HG02970 (cell line): ENCODE measurements around the gene WWC2.
"Not testable (repeated sequence)": the region's sequence is repeated elsewhere in the genome, so short reads cannot be mapped to it uniquely, and the experiment has no call there.

Source experiments
- ATAC-seq: cut with Tn5 transposase; IDR thresholded peaks from one replicate; pipeline ENCODE4 v1.9.1; 2021; ENCODE audit warnings: mild to moderate bottlenecking, moderate library complexity, moderate number of reproducible peaks; ENCODE audit not compliant: unreplicated experiment, low FRiP score

WWC2 gene

DNA sequence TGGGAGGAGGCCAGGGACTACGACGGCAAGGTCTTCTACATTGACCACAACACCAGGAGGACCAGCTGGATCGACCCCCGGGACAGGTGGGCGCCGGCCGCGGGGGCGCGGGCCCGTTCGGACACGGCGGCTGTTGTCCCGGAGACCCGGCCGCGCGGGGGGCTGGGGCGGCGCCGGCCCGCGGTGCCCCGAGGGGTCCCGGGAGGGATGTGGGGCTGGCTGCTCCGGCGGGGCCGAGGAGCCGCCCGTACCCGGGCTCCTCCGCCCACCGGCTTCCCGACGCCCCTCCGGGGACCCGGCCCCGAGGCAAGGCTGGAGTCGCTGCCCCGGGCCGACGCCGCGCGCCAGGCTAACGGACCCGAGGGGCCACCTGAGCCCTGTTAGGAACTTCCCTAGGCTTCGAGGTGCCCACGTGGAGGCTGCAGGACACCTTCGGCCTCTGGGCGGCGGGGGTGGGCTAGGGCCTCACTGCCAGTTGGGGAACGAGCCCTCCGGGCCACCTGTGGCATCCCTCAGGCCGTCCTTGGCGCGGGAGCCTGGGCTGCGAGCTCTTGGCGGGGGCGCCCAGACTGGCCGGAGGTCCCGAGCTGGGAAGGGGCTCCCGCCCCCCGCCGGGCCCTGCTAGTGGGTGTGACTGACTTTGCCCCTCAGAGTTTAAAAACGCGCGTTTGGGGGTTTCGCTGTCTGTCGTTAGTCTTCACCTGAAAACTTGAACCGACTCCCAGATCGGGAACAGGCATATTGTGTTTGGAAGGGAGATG lies 660 bp downstream of the WWC2 start:
- ATAC-seq = peak; percentile 7

DNA sequence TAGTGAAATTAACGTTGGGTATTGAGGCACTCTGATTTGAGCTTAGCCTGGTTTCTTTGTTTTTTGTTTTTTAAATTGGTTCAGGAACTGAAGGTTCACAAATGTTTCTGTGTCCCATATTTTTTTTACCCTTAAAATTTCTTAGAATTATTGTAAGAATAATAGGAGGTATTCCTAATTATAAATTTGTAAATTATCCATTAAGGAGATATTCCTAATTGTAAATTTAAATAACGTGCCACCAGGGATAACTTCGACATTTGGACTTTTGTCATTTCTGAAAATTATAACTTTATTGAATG lies 1.2 kb downstream of the WWC2 start:
- ATAC-seq = no peak

GRCh38 chr4:183100827-183101226 lies 1.8 kb downstream of the WWC2 start:
- no peak for ATAC-seq

DNA sequence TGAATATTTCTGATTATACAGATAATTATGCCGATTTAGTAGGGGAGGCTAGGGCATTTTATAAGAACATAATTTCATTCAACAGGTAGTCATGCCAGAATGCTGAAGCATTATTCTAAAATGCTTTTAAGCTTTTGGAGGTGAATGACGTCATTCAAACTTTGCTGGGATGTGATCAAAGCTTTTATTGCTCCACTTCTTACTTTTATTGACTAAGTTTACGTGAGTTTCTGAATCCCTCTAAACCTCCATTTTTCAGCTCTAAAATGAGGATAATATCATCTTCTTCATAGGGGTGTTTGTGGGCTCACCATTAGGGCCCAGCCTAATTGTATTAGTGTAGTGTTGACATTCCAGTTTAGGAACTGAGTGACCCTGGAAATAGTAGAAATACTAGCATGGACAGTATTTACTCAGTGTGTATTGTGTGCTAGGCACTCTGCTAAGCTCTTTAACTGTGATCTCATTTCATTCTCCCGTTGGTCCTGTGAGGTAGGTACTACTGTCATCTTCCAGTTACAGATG lies 3.0 kb downstream of the WWC2 start:
- ATAC-seq = no peak

GRCh38 chr4:183105092-183105491 lies 6.0 kb downstream of the WWC2 start:
- no peak for ATAC-seq

- no peak for ATAC-seq
Observed at GRCh38 chr4:183106839-183107238, 7.8 kb downstream of the WWC2 start.

DNA sequence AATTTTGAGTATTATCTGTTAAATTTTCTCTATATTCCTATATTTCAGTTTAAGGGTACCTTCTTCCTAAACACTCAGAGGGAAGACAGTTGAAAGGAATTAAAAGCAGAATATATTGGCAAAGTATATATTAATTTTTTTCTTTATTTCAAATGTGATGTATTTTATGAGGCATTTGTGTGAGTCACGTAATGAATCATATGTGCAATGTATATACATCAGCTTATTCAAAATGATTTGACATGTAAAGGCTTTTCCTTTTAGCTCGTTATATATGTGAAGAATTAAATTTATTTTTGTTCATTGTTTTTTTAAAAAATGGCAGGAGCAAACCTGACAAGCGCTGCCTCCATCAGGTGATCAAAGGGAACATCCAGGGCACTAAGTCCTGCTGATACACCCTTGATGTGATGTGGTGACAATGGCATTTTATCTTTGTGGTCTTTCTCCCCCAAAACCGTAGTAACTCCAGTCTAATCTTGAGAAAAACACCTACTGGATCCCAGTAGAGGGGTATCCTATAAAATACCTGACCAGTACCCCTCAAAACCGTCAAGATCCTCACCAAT lies 8.9 kb downstream of the WWC2 start:
- ATAC-seq = no peak

GRCh38 chr4:183110244-183110643 lies 11.2 kb downstream of the WWC2 start:
- no peak for ATAC-seq

DNA sequence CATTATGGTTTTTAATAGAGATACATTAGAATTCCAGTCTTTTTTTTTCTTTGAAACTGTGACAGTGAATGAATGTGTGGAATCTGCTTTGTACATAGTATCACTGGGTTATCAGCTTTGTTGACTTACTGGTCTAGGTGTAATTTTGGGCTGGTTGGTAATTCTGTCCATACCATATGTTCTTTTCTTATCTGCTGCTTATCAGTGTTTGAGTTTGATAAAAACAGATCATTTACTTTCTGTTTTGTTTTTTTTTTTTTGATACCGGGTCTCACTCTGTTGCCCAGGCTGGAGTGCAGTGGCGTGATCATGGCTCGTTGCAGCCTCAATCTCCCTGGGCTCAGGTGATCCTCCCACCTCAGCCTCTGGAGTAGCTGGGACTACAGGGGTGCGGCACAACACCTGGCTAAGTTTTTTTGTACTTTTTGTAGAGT lies 12.4 kb downstream of the WWC2 start:
- ATAC-seq = no peak

- no peak for ATAC-seq
Observed at GRCh38 chr4:183118141-183118540, 19.1 kb downstream of the WWC2 start.

DNA sequence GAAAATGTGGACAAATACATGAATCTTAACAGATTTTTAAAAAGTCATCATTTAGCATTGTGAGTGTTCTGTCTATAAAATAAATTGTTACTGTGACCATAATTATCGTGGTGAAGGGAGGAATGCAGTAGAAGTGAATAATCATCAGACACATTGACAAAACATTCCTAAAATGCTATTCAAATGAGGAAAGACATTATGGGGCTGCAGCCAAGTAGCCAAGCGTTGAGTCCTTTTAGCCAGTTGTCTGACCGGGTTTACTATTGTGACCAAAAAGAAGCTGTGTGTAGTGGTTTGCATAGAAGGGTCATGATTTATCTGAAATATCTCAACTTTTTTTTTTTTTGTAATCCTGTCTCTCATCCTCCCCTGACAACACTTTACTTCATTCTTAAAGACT lies 19.5 kb downstream of the WWC2 start:
- no peak for ATAC-seq

- not testable (repeated sequence) for ATAC-seq
Observed at GRCh38 chr4:183121660-183122059, 22.6 kb downstream of the WWC2 start.

DNA sequence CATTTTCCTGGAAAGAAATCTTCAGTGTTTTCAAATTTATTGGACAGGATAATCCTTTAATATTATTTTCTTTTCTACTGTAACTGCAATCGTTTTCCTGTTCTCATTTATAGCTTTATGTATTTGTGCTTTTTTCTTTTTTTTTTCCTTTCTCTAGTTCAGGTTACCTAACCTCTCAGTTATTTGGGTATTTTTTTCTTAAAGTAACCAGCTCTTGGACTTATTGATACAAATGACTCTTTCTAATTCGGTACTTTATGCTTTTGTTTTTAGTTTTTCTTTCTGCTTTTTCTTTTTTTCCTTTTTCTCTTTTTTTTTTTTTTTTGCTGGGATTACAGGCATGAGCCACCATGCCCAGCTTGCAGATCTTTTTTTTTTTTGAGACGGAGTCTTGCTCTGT lies 25.2 kb downstream of the WWC2 start:
- ATAC-seq = no peak

GRCh38 chr4:183124865-183125264 lies 25.8 kb downstream of the WWC2 start:
- ATAC-seq = no peak

DNA sequence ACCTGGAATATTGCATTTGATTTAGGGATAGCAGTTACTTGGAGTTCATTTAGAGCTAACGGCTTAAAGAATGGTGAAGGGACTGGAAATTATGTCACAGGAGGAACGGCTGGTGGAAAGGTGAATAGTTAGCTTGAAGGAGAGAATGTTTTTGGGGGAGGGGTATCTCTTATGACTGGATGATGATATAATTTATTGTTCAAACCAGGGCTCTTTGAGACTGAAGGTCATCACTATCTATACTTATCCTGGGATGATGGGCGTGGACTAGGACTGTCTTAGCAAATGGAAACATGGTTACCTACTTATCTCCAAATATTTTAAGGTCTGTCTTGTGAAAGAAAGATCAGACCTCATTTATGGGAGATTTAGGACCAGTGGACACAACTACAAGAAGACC lies 30.1 kb downstream of the WWC2 start:
- no peak for ATAC-seq

DNA sequence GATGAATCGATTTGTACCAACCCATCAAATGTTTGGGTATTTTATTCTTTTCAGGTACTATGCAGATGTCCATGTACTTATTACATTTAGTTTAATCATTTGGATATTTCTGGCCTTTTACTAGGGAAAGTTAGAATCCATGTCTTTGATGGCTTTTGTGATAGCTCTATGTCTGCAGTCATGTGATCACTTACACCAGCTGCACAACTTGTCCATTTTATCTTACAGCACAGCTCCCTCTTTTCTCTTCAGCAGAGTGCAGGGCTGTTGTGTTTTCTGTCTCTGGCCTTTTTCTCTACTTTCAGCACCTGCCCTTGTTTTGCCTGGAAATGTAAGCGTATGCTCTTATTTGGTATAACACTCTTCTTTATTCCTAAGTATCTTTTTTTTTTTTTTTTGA lies 30.6 kb downstream of the WWC2 start:
- no peak for ATAC-seq

DNA sequence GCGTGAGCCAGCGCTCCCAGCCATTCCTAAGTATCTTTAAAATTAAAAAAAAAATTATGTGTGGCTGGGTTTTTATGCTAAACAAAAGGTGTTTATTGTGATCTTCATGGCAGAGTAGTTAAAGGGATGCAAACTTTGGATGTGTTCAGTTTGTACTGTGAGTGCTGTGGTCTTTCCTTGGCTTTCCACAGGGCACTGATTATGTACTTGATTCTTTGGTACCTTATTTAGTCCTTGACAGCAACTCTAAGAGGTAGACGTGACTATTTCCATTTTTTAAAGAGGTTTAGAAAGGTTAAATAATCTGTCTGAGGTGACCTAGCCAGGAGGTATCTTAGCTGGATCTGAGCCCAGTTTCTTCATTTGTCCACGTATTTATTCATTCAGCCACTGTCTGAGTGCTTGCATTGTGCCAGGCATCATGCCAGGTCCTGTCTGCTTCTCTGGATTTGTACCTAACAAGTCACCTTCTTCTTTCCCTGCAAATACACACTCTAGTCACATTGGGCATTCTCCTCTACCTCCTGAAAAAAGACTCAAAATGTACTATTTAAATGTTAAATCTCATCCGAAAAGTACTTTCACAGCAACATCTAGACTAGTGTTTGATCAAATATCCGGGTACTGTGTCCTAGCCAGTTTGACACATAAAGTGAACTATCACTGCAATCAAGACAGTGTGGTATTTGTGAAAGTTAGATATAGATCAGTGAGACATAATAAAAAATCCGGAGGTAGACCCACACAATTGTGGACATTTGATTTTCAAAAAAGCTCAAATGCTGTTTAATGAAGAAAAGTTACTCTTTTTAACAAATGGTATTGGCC lies 31.5 kb downstream of the WWC2 start:
- no peak for ATAC-seq

- ATAC-seq = no peak
Observed at GRCh38 chr4:183132081-183132480, 33.0 kb downstream of the WWC2 start.

- no peak for ATAC-seq
Observed at GRCh38 chr4:183132865-183133264, 33.8 kb downstream of the WWC2 start.

- no peak for ATAC-seq
Observed at GRCh38 chr4:183136855-183137254, 37.8 kb downstream of the WWC2 start.

DNA sequence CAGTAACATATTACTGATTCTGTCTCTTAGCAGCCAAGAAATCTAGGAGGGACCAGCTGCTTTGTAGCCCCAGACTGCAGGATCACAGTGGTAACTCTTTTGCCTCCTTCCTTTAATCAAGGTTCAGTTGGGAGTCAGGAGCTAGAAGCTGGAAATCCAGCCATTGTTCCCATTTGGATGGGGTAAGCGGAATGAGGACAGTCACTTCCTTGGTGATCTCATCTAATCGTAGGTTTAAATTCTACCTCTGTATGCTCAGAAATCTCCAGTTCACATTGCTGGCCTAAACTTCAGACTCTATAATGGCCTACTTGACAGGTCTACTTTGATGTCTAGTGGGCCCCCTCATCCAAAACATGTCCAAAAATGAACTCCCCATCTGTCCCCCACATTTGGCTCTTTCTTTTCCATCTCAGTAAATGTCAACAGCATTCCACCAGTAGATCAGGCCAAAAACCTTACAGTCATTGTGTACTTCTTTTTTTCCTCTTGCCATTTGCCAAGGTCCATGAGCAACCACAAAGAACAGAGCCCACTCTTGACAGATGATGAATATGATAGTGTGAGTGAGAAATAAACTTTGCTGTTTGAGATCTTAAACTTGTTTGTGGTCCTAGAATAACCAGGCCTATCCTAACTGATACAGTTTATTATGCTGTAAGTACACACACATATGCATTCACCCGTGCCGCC lies 40.1 kb downstream of the WWC2 start:
- no peak for ATAC-seq
